HepG2 (cell line): ENCODE measurements around the gene SMARCC1. TPM values are rescaled to one million over a fixed set of nuclear protein-coding genes. Genes with fewer than 3 reads are reported as not detected.

Source experiments
- ATF7-NPFF ChIP-seq: sonication (generic); formaldehyde crosslinking; IDR thresholded peaks from 2 replicates; pipeline ENCODE4 v1.8.1; 2023; ENCODE audit warnings: mild to moderate bottlenecking, low read depth, missing genetic modification reagents, moderate library complexity
- ATRX ChIP-seq: sonication (generic); formaldehyde crosslinking; IDR thresholded peaks from 2 replicates; pipeline ENCODE4 v1.4.0; 2020; ENCODE audit warnings: missing genetic modification reagents, borderline replicate concordance
- CREB3 ChIP-seq: sonication (generic); formaldehyde crosslinking; IDR thresholded peaks from 2 replicates; pipeline ENCODE4 v1.5.0; 2020; ENCODE audit warnings: missing genetic modification reagents
- ELF4 ChIP-seq: sonication (generic); formaldehyde crosslinking; IDR thresholded peaks from 2 replicates; pipeline ENCODE4 v1.5.0; 2020; ENCODE audit warnings: missing genetic modification reagents, mild to moderate bottlenecking, moderate library complexity, borderline replicate concordance
- JARID2 ChIP-seq: sonication (generic); formaldehyde crosslinking; IDR thresholded peaks from 2 replicates; pipeline ENCODE4 v1.8.1; 2023; ENCODE audit warnings: missing genetic modification reagents, inconsistent platforms; ENCODE audit not compliant: insufficient replicate concordance
- KMT2B ChIP-seq: IDR thresholded peaks from 2 replicates; pipeline ENCODE4 v1.6.1; 2016; ENCODE audit warnings: missing genetic modification reagents, missing compliant biosample characterization
- MBD4 ChIP-seq: IDR thresholded peaks from 2 replicates; pipeline ENCODE4 v1.6.1; 2012; ENCODE audit warnings: low read length, inconsistent platforms, borderline replicate concordance
- NAIF1 ChIP-seq: sonication (generic); formaldehyde crosslinking; IDR thresholded peaks from 2 replicates; pipeline ENCODE4 v1.5.0; 2020; ENCODE audit warnings: mild to moderate bottlenecking, missing genetic modification reagents, borderline replicate concordance
- PHF20 ChIP-seq: sonication (generic); formaldehyde crosslinking; IDR thresholded peaks from 2 replicates; pipeline ENCODE4 v1.5.0; 2020; ENCODE audit warnings: mild to moderate bottlenecking, missing genetic modification reagents
- RXRA ChIP-seq: sonication (generic); formaldehyde crosslinking; IDR thresholded peaks from 2 replicates; pipeline ENCODE4 v1.5.1; 2020; ENCODE audit warnings: missing genetic modification reagents
- SMYD3 ChIP-seq: sonication (generic); formaldehyde crosslinking; IDR thresholded peaks from 2 replicates; pipeline ENCODE4 v1.8.1; 2023; ENCODE audit warnings: mild to moderate bottlenecking, missing genetic modification reagents
- SYNCRIP ChIP-seq: fragments of 200-400 bp; formaldehyde crosslinking; IDR thresholded peaks from 2 replicates; pipeline ENCODE4 v1.6.1; 2018; ENCODE audit warnings: mild to moderate bottlenecking, low read depth, low read length; ENCODE audit not compliant: insufficient read depth
- TAF15 ChIP-seq: fragments of 200-400 bp; formaldehyde crosslinking; IDR thresholded peaks from one replicate; pipeline ENCODE4 v1.6.1; 2018; ENCODE audit warnings: mild to moderate bottlenecking, low read depth, low read length; ENCODE audit not compliant: poor library complexity, severe bottlenecking
- TBX3 ChIP-seq: fragments of 450-650 bp; IDR thresholded peaks from 2 replicates; pipeline ENCODE4 v1.6.1; 2017; ENCODE audit warnings: antibody characterized with exemption, mild to moderate bottlenecking, inconsistent platforms, borderline replicate concordance
- TRIM24 ChIP-seq: sonication (generic); formaldehyde crosslinking; IDR thresholded peaks from 2 replicates; pipeline ENCODE4 v1.8.0; 2022; ENCODE audit warnings: mild to moderate bottlenecking, missing genetic modification reagents
- ZMYM3 ChIP-seq: sonication (generic); formaldehyde crosslinking; IDR thresholded peaks from 2 replicates; pipeline ENCODE4 v1.5.1; 2020; ENCODE audit warnings: mild to moderate bottlenecking, missing genetic modification reagents
- ZNF354B ChIP-seq: sonication (generic); formaldehyde crosslinking; IDR thresholded peaks from 2 replicates; pipeline ENCODE4 v1.8.0; 2022; ENCODE audit warnings: mild to moderate bottlenecking, missing genetic modification reagents
- ZNF549 ChIP-seq: sonication (generic); formaldehyde crosslinking; IDR thresholded peaks from 2 replicates; pipeline ENCODE4 v1.5.0; 2020; ENCODE audit warnings: missing genetic modification reagents
- ZNF550 ChIP-seq: sonication (generic); formaldehyde crosslinking; IDR thresholded peaks from 2 replicates; pipeline ENCODE4 v1.4.0; 2020; ENCODE audit warnings: mild to moderate bottlenecking, missing genetic modification reagents, borderline replicate concordance
- ZNF605 ChIP-seq: sonication (generic); formaldehyde crosslinking; IDR thresholded peaks from 2 replicates; pipeline ENCODE4 v1.8.0; 2022; ENCODE audit warnings: mild to moderate bottlenecking, missing genetic modification reagents
- ZNF691 ChIP-seq: sonication (generic); formaldehyde crosslinking; IDR thresholded peaks from 2 replicates; pipeline ENCODE4 v1.4.0; 2020; ENCODE audit warnings: missing genetic modification reagents, low read depth, mild to moderate bottlenecking, borderline replicate concordance
- ZNF709 ChIP-seq: sonication (generic); formaldehyde crosslinking; IDR thresholded peaks from 2 replicates; pipeline ENCODE4 v1.5.0; 2020; ENCODE audit warnings: mild to moderate bottlenecking, missing genetic modification reagents
- ZNF740 ChIP-seq: sonication (generic); formaldehyde crosslinking; IDR thresholded peaks from 2 replicates; pipeline ENCODE4 v1.4.0; 2020; ENCODE audit warnings: missing genetic modification reagents
- ZNF747 ChIP-seq: sonication (generic); formaldehyde crosslinking; IDR thresholded peaks from 2 replicates; pipeline ENCODE4 v1.8.1; 2023; ENCODE audit warnings: missing genetic modification reagents, mild to moderate bottlenecking, borderline replicate concordance
- ZNF772 ChIP-seq: sonication (generic); formaldehyde crosslinking; IDR thresholded peaks from 2 replicates; pipeline ENCODE4 v1.5.0; 2020; ENCODE audit warnings: mild to moderate bottlenecking, missing genetic modification reagents
- ZNF775 ChIP-seq: sonication (generic); formaldehyde crosslinking; IDR thresholded peaks from 2 replicates; pipeline ENCODE4 v1.4.0; 2020; ENCODE audit warnings: missing genetic modification reagents, mild to moderate bottlenecking, moderate library complexity, borderline replicate concordance
- ZNF784 ChIP-seq: sonication (generic); formaldehyde crosslinking; IDR thresholded peaks from 2 replicates; pipeline ENCODE4 v1.5.1; 2020; ENCODE audit warnings: missing genetic modification reagents, mild to moderate bottlenecking, borderline replicate concordance
- polyA plus RNA-seq, 8 experiments: library from polyadenylated mRNA; depleted of rRNA in 3 of 8; stranded (reverse) in 7 of 8; unstranded in 1 of 8; fragments of >200 nt; fragmentation: Illumina TruSeq in 4 of 8; extraction: Trizol in 4 of 8; gene quantifications; 2 replicates each; pipeline versions ENCODE4 v1.2.1 to v1.2.3, GENCODE V29; 2011 to 2016; ENCODE audit warnings: low read depth in 4 of 8, missing spikeins in 1 of 8, mixed read lengths in 1 of 8; ENCODE audit not compliant: insufficient read depth in 1 of 8
- total RNA-seq, 5 experiments: library from RNA; depleted of rRNA; stranded (reverse); fragments of >200 nt; fragmentation: Illumina TruSeq; extraction: Trizol; gene quantifications; 2 replicates each; pipeline ENCODE4 v1.2.3, GENCODE V29; 2016; ENCODE audit warnings: low read depth in 1 of 5

Gene SMARCC1
- total and polyA plus RNA-seq, 2 of the 13 experiments (the other 11 are each of a cell fraction or from before 2014, with no cell fraction given), result 47.9 to 58.4 TPM

- TF ChIP-seq ZNF550, result no peak
- no peak for TF ChIP-seq ZNF549
- TF ChIP-seq SYNCRIP, result no peak
- TF ChIP-seq NAIF1, result peak; percentile 90; the same call in 1 of the 2 replicates
- no peak for TF ChIP-seq TRIM24
- peak; percentile 73; the same call in 1 of the 2 replicates for TF ChIP-seq ZNF784
- no peak for TF ChIP-seq ZNF354B
- TF ChIP-seq ELF4 (CRISPR knock-in tag), result 0 out of 2 replicates have a peak, but pooled peaks have one; percentile 59
- peak; percentile 13 for TF ChIP-seq TAF15
- peak; percentile 87 for TF ChIP-seq ZNF691 (CRISPR knock-in tag)
- TF ChIP-seq MBD4, result no peak
- TF ChIP-seq SMYD3 (CRISPR knock-in tag), result 0 out of 2 replicates have a peak, but pooled peaks have one; percentile 79
- TF ChIP-seq PHF20 (CRISPR knock-in tag), result peak; percentile 75; the same call in 1 of the 2 replicates
- TF ChIP-seq KMT2B (CRISPR knock-in tag), result peak; percentile 81
- peak; percentile 39; the same call in 1 of the 2 replicates for TF ChIP-seq CREB3 (CRISPR knock-in tag)
- TF ChIP-seq ZNF747 (CRISPR knock-in tag), result 0 out of 2 replicates have a peak, but pooled peaks have one; percentile 65
- TF ChIP-seq ATF7-NPFF (CRISPR knock-in tag), result peak; percentile 47
- TF ChIP-seq JARID2, result no peak
- no peak for TF ChIP-seq ATRX
- TF ChIP-seq TBX3, result no peak
- peak; percentile 21; the same call in 1 of the 2 replicates for TF ChIP-seq ZNF709 (CRISPR knock-in tag)
- TF ChIP-seq ZNF740 (CRISPR knock-in tag), result peak; percentile 62; the same call in 1 of the 2 replicates
- peak; percentile 92 for TF ChIP-seq ZNF772 (CRISPR knock-in tag)
- TF ChIP-seq ZNF775, result 0 out of 2 replicates have a peak, but pooled peaks have one; percentile 70
- TF ChIP-seq RXRA (CRISPR knock-in tag), result peak; percentile 58; the same call in 1 of the 2 replicates
- peak; percentile 85 for TF ChIP-seq ZNF605
- TF ChIP-seq ZMYM3, result 0 out of 2 replicates have a peak, but pooled peaks have one; percentile 44
These were observed at the start of gene SMARCC1 (continued) for GRCh38 chr3:47781685-47782445.
